Endothelial cell (in vitro differentiated cells): ENCODE results near the gene CACNA1C. TPM values are rescaled to one million over a fixed set of nuclear protein-coding genes. Genes with fewer than 3 reads are reported as not detected.

ENCODE experiments used
- DNase-seq: peaks from one replicate; pipeline ENCODE4 v3.0.0; 2021; ENCODE audit warnings: low spot score
- H3K27ac Mint-ChIP-seq: one replicate; pipeline ENCODE4 v1.8.0; 2021; ENCODE audit warnings: mixed read lengths, inconsistent platforms; ENCODE audit not compliant: unreplicated experiment
- H3K27me3 Mint-ChIP-seq: one replicate; pipeline ENCODE4 v1.8.0; 2021; ENCODE audit warnings: mild to moderate bottlenecking, moderate library complexity, mixed read lengths, inconsistent platforms; ENCODE audit not compliant: unreplicated experiment
- H3K36me3 Mint-ChIP-seq: one replicate; pipeline ENCODE4 v1.8.0; 2021; ENCODE audit warnings: mild to moderate bottlenecking, low read depth, mixed read lengths, inconsistent platforms; ENCODE audit not compliant: unreplicated experiment
- H3K4me1 Mint-ChIP-seq: one replicate; pipeline ENCODE4 v1.8.0; 2021; ENCODE audit warnings: mild to moderate bottlenecking, mixed read lengths, inconsistent platforms; ENCODE audit not compliant: unreplicated experiment
- H3K4me3 Mint-ChIP-seq: one replicate; pipeline ENCODE4 v1.8.0; 2021; ENCODE audit warnings: mild to moderate bottlenecking, mixed read lengths, inconsistent platforms; ENCODE audit not compliant: unreplicated experiment
- H3K9me3 Mint-ChIP-seq: one replicate; pipeline ENCODE4 v1.8.0; 2021; ENCODE audit warnings: mixed read lengths, inconsistent platforms; ENCODE audit not compliant: unreplicated experiment
- CTCF ChIP-seq: fragments of 200-600 bp; sonication (generic); IDR thresholded peaks from one replicate; pipeline ENCODE4 v1.5.0; 2021; ENCODE audit warnings: antibody characterized with exemption; ENCODE audit not compliant: unreplicated experiment
- total RNA-seq: library from RNA; stranded (reverse); fragmentation: NEBNext Ultra II Directional; extraction: Animal tissue kit (Norgen Biotek cat#: 25700); gene quantifications from one replicate; pipeline ENCODE4 v1.2.1, GENCODE V29; 2021; ENCODE audit not compliant: unreplicated experiment

Gene CACNA1C
- total RNA-seq, 1 donor from 2014 or later = 11.1 TPM

GRCh38 chr12:2074792-2075191 is 22.0 kb downstream of the CACNA1C start:
- Mint-ChIP-seq H3K9me3 (peaks cover 8% of the 10 kb centered on the region), H3K36me3 (peaks cover 11% of the 10 kb centered on the region), H3K27me3 (peaks cover 2% of the 10 kb centered on the region), H3K27ac (no peak overlapping the region), H3K4me3 (no peak overlapping the region), H3K4me1 (no peaks in the 10 kb centered on the region)
- DNase-seq = no peak
- TF ChIP-seq CTCF = no peak

GRCh38 chr12:2075508-2076195 is 22.9 kb downstream of the CACNA1C start:
- Mint-ChIP-seq H3K27me3 (peaks cover 2% of the 10 kb centered on the region), H3K36me3 (peaks cover 11% of the 10 kb centered on the region), H3K4me1 (no peaks in the 10 kb centered on the region), H3K9me3 (peaks cover 8% of the 10 kb centered on the region), H3K27ac (no peak overlapping the region), H3K4me3 (no peak overlapping the region)
- no peak for DNase-seq
- no peak for TF ChIP-seq CTCF

- H3K27me3 Mint-ChIP-seq = peaks cover 3% of the 10 kb centered on the region
- peaks cover 6% of the 10 kb centered on the region for H3K9me3 Mint-ChIP-seq
- TF ChIP-seq CTCF = no peak
- H3K4me1 Mint-ChIP-seq = no peaks in the 10 kb centered on the region
- H3K36me3 Mint-ChIP-seq = peaks cover 11% of the 10 kb centered on the region
- DNase-seq = no peak
- H3K4me3 Mint-ChIP-seq = no peak overlapping the region
- no peak overlapping the region for H3K27ac Mint-ChIP-seq
Observed at GRCh38 chr12:2076196-2076570, 23.4 kb downstream of the CACNA1C start.

GRCh38 chr12:2076728-2077127 is 23.9 kb downstream of the CACNA1C start:
- H3K4me3 Mint-ChIP-seq = no peak overlapping the region
- H3K36me3 Mint-ChIP-seq = peaks cover 8% of the 10 kb centered on the region
- peaks cover 3% of the 10 kb centered on the region for H3K27me3 Mint-ChIP-seq
- H3K9me3 Mint-ChIP-seq = peaks cover under 1% of the 10 kb centered on the region
- TF ChIP-seq CTCF = no peak
- DNase-seq = no peak
- no peak overlapping the region for H3K27ac Mint-ChIP-seq
- no peaks in the 10 kb centered on the region for H3K4me1 Mint-ChIP-seq

GRCh38 chr12:2080604-2081003 is 27.8 kb downstream of the CACNA1C start:
- TF ChIP-seq CTCF = no peak
- H3K4me3 Mint-ChIP-seq = no peak overlapping the region
- no peak overlapping the region for H3K27ac Mint-ChIP-seq
- H3K9me3 Mint-ChIP-seq = no peaks in the 10 kb centered on the region
- peaks cover 3% of the 10 kb centered on the region for H3K27me3 Mint-ChIP-seq
- H3K4me1 Mint-ChIP-seq = no peaks in the 10 kb centered on the region
- no peak for DNase-seq
- H3K36me3 Mint-ChIP-seq = peaks cover 8% of the 10 kb centered on the region
